WI38 (cell line): ENCODE results near the gene DNMT3A.

Experiments used
- H3K4me3 ChIP-seq: 2 replicates; pipeline ENCODE4 v1.5.1; 2011; ENCODE audit warnings: low read depth, mild to moderate bottlenecking, control low read depth, low read length
- CTCF ChIP-seq: IDR thresholded peaks from 2 replicates; pipeline ENCODE4 v1.5.1; 2012; ENCODE audit warnings: low read depth, mild to moderate bottlenecking, control low read depth, low read length

The DNMT3A gene

DNA sequence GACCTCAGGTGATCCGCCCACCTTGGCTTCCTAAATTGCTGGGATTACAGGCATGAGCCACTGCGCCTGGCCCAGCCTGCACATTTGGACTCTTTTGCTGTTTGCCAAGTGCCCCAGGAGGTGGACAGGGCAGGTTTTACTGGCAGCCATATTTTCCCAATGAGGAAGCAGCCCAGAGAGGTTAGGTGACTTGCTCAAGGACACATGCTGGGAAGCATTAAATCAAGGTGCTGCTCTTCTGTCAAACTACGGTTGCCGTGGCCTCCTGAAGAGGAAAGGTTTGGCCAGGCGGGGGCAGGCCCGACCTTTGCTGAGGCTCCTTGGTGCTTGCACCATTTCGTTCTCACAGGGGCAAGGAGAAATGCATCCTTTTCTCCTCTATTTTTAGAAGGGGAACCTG is 44.0 kb downstream of the DNMT3A start:
- H3K4me3 ChIP-seq, result no peak overlapping the region
- TF ChIP-seq CTCF, result no peak

DNA sequence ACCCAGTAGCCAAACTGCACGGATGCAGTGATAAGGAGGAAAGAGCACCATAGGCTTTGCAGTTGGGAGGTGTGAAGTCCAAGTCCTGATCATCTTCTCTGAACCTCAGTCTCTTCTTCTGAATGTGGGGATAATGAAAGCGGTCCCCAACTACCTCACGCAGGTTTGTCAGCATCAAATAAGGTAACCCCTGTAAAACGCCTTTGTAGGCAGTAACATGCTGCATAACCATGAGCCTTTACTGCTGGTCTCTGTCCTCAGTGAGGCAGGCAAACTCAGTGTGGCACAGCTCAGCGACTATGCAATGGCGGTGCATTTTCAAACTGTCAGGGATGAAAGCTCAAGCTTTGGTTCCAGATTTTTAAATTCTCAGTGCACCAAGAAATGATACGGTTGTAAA is 46.1 kb downstream of the DNMT3A start:
- H3K4me3 ChIP-seq, result no peak overlapping the region
- TF ChIP-seq CTCF, result no peak

GRCh38 chr2:25294573-25295462 is 46.9 kb downstream of the DNMT3A start:
- no peak overlapping the region for H3K4me3 ChIP-seq
- no peak for TF ChIP-seq CTCF

GRCh38 chr2:25293958-25294562 is 47.7 kb downstream of the DNMT3A start:
- H3K4me3 ChIP-seq, result no peak overlapping the region
- no peak for TF ChIP-seq CTCF

DNA sequence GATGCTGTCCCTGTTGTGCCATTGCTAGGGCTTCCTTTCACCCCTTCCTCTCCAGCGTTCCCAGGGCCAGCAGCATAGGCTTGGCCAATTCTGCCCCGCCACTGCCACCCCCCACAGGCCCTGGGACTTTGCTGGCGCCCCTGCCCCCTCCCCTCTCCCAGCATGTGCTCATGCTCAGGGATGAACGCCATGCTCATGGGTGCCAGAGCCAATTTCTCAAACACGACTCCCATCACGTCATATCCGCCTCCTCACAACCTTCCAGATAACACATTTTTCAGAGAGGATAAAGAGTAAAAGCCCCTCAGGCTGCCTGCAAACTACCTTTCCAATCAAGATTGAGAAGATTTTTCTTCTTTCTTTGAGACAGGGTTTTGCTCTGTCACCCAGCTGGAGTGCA is 48.6 kb downstream of the DNMT3A start:
- TF ChIP-seq CTCF, result no peak

GRCh38 chr2:25292408-25292807 is 49.3 kb downstream of the DNMT3A start:
- H3K4me3 ChIP-seq, result no peak overlapping the region
- no peak for TF ChIP-seq CTCF

More for the DNA sequence above, 48.6 kb downstream of the DNMT3A start:
- H3K4me3 ChIP-seq, result no peak overlapping the region

- no peak overlapping the region for H3K4me3 ChIP-seq
- no peak for TF ChIP-seq CTCF
Observed at GRCh38 chr2:25290811-25291495, 50.8 kb downstream of the DNMT3A start.
